GM10266 (cell line): ENCODE results near the gene SPACA5.
"Not testable (repeated sequence)": the region's sequence is repeated elsewhere in the genome, so short reads cannot be mapped to it uniquely, and the experiment has no call there.

Experiments
- DNase-seq: peaks from one replicate; pipeline ENCODE4 v3.0.0; 2012; ENCODE audit errors: extremely low spot score
- CTCF ChIP-seq: IDR thresholded peaks from 2 replicates; pipeline ENCODE4 v1.5.1; 2012; ENCODE audit warnings: mild to moderate bottlenecking, low read depth; ENCODE audit not compliant: control insufficient read depth, insufficient read depth; ENCODE audit errors: missing control alignments

SPACA5 gene

GRCh38 chrX:47992095-47992380 lies 14.8 kb upstream of the SPACA5 start:
- no peak for DNase-seq
- no peak for TF ChIP-seq CTCF

GRCh38 chrX:47992669-47993068 lies 14.1 kb upstream of the SPACA5 start:
- no peak for DNase-seq
- no peak for TF ChIP-seq CTCF

- DNase-seq = no peak
- no peak for TF ChIP-seq CTCF
Observed at GRCh38 chrX:48001260-48001659, 5.5 kb upstream of the SPACA5 start.

GRCh38 chrX:48002319-48002718 lies 4.5 kb upstream of the SPACA5 start:
- DNase-seq = no peak
- TF ChIP-seq CTCF = no peak

- TF ChIP-seq CTCF = no peak
- no peak for DNase-seq
Observed at GRCh38 chrX:48002929-48003328, 3.9 kb upstream of the SPACA5 start.

- peak; percentile 7 for DNase-seq
- TF ChIP-seq CTCF = no peak
Observed at GRCh38 chrX:48003367-48003757, 3.4 kb upstream of the SPACA5 start.

- no peak for TF ChIP-seq CTCF
- peak; percentile 90 for DNase-seq
Observed at GRCh38 chrX:48003758-48004457, 2.9 kb upstream of the SPACA5 start, which contains the start of gene ZNF182. ZNF182 (minus strand) TSS chrX:48003989; CDS start chrX:48002609, 1,380 bp downstream.

- DNase-seq = not testable (repeated sequence)
Observed at GRCh38 chrX:48009445-48009960, 2.7 kb downstream of the SPACA5 start.

- DNase-seq = not testable (repeated sequence)
Observed at GRCh38 chrX:48016583-48017310, 10.0 kb downstream of the SPACA5 start.

GRCh38 chrX:48019892-48020291 lies 13.1 kb downstream of the SPACA5 start:
- DNase-seq = not testable (repeated sequence)

- not testable (repeated sequence) for DNase-seq
Observed at GRCh38 chrX:48020472-48020871, 13.7 kb downstream of the SPACA5 start.
